Measurements from ENCODE around the gene GBP6.
"Not testable (repeated sequence)": the region's sequence is repeated elsewhere in the genome, so short reads cannot be mapped to it uniquely, and the experiment has no call there.

GBP6 gene

GRCh38 chr1:89363638-89364536 is at the start of gene GBP6:
Gene GBP6 (plus strand): TSS chr1:89364059. CDS start chr1:89368552, 4,493 bp downstream.
- peak in 1 of 56 donors; percentile 1 for DNase-seq

GRCh38 chr1:89322402-89322801 is 41.5 kb upstream of the GBP6 start:
- no peak for DNase-seq

- DNase-seq = no peak
Observed at GRCh38 chr1:89331890-89332289, 32.0 kb upstream of the GBP6 start.

GRCh38 chr1:89332461-89332860 is 31.4 kb upstream of the GBP6 start:
- no peak for DNase-seq

- no peak for DNase-seq
Observed at GRCh38 chr1:89335486-89335885, 28.4 kb upstream of the GBP6 start.

GRCh38 chr1:89337903-89338302 is 26.0 kb upstream of the GBP6 start:
- no peak for DNase-seq

GRCh38 chr1:89339039-89339438 is 24.8 kb upstream of the GBP6 start:
- no peak for DNase-seq

GRCh38 chr1:89345479-89345878 is 18.4 kb upstream of the GBP6 start:
- DNase-seq = not testable (repeated sequence)

- no peak for DNase-seq
Observed at GRCh38 chr1:89347296-89347695, 16.6 kb upstream of the GBP6 start.

GRCh38 chr1:89350298-89350697 is 13.6 kb upstream of the GBP6 start:
- DNase-seq = no peak

GRCh38 chr1:89351597-89352311 is 12.1 kb upstream of the GBP6 start:
- no peak for DNase-seq

GRCh38 chr1:89352421-89352820 is 11.4 kb upstream of the GBP6 start:
- DNase-seq = no peak

GRCh38 chr1:89354205-89354604 is 9.7 kb upstream of the GBP6 start:
- DNase-seq = no peak

- DNase-seq = no peak
Observed at GRCh38 chr1:89355056-89355455, 8.8 kb upstream of the GBP6 start.

GRCh38 chr1:89356658-89357400 is 7.0 kb upstream of the GBP6 start:
- no peak for DNase-seq

GRCh38 chr1:89358287-89358893 is 5.5 kb upstream of the GBP6 start:
- DNase-seq = peak in 53 of 56 donors; percentile 0 to 82 (median 28)

GRCh38 chr1:89360716-89361115 is 3.1 kb upstream of the GBP6 start:
- no peak for DNase-seq

GRCh38 chr1:89361681-89362080 is 2.2 kb upstream of the GBP6 start:
- DNase-seq = no peak

GRCh38 chr1:89363196-89363595 is 663 bp upstream of the GBP6 start:
- DNase-seq = no peak

GRCh38 chr1:89364954-89365550 is 1.2 kb downstream of the GBP6 start:
- DNase-seq = no peak

- no peak for DNase-seq
Observed at GRCh38 chr1:89367221-89367620, 3.4 kb downstream of the GBP6 start.
